ENCODE data around the gene PSTK.

The PSTK gene

GRCh38 chr10:123019264-123019663 lies 39.1 kb downstream of the PSTK start:
- no peak for TF ChIP-seq CTCF (IDR thresholded peaks at IDR 0.05; ENCODE audit: borderline replicate concordance, insufficient read depth, low read depth, low read length)
- H3K4me3 ChIP-seq (ENCODE audit: low read depth, low read length) = no peak overlapping the region

- H3K4me3 ChIP-seq (ENCODE audit: low read depth, low read length) = no peak overlapping the region
- no peak for TF ChIP-seq CTCF (IDR thresholded peaks at IDR 0.05; ENCODE audit: borderline replicate concordance, insufficient read depth, low read depth, low read length)
Measured at GRCh38 chr10:123019941-123020703, 39.9 kb downstream of the PSTK start.

GRCh38 chr10:123021517-123021916 lies 41.3 kb downstream of the PSTK start:
- TF ChIP-seq CTCF (IDR thresholded peaks at IDR 0.05; ENCODE audit: borderline replicate concordance, insufficient read depth, low read depth, low read length) = peak; percentile 44; the same call in 1 of the 2 replicates
- no peak overlapping the region for H3K4me3 ChIP-seq (ENCODE audit: low read depth, low read length)

- H3K4me3 ChIP-seq (ENCODE audit: low read depth, low read length) = no peak overlapping the region
- no peak for TF ChIP-seq CTCF (IDR thresholded peaks at IDR 0.05; ENCODE audit: borderline replicate concordance, insufficient read depth, low read depth, low read length)
Measured at GRCh38 chr10:123024540-123024939, 44.3 kb downstream of the PSTK start.

GRCh38 chr10:123026302-123026701 lies 46.1 kb downstream of the PSTK start:
- no peak for TF ChIP-seq CTCF (IDR thresholded peaks at IDR 0.05; ENCODE audit: borderline replicate concordance, insufficient read depth, low read depth, low read length)
- H3K4me3 ChIP-seq (ENCODE audit: low read depth, low read length) = no peak overlapping the region

- no peak for TF ChIP-seq CTCF (IDR thresholded peaks at IDR 0.05; ENCODE audit: borderline replicate concordance, insufficient read depth, low read depth, low read length)
- no peak overlapping the region for H3K4me3 ChIP-seq (ENCODE audit: low read depth, low read length)
Measured at GRCh38 chr10:123027861-123028260, 47.7 kb downstream of the PSTK start.

GRCh38 chr10:123031124-123031523 lies 50.9 kb downstream of the PSTK start:
- H3K4me3 ChIP-seq (ENCODE audit: low read depth, low read length) = no peak overlapping the region
- TF ChIP-seq CTCF (IDR thresholded peaks at IDR 0.05; ENCODE audit: borderline replicate concordance, insufficient read depth, low read depth, low read length) = no peak
